NCI-H2227 (cell line): Measurements from ENCODE around the gene DIABLO.
"Not testable (repeated sequence)": the region's sequence is repeated elsewhere in the genome, so short reads cannot be mapped to it uniquely, and the experiment has no call there.

Experiments
- DNase-seq: peaks from one replicate; lab custom pipeline; 2025; ENCODE audit not compliant: unreplicated experiment; lab: John Stamatoyannopoulos, UW

DIABLO gene

GRCh38 chr12:122225683-122226365, at the start of gene DIABLO:
DIABLO (minus strand) TSS chr12:122226052; CDS start chr12:122226014, 38 bp downstream.
- peak; percentile 100 for DNase-seq

DNA sequence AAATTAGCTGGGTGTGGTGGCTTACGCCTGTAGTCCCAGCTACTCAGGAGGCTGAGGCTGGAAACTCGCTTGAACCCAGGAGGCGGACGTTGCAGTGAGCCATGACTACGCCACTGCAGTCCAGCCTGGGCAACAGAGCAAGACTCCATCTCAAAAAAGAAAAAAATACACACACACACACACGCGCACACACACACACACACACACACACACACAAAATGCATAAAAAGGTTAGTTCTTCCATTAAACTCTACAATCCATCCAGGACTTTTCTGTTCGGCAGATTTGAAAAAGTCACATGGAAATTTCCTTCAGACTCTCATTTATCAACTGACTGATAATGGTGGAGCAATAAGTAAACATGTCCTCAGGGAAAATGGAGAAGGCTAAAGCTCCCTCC, 49.6 kb upstream of the DIABLO start:
- DNase-seq = no peak

- peak; percentile 99 for DNase-seq
Observed at GRCh38 chr12:122266230-122266901, 40.5 kb upstream of the DIABLO start, which contains the start of gene VPS33A. VPS33A (minus strand) TSS chr12:122266494; CDS start chr12:122266408, 86 bp downstream.

- peak; percentile 51 for DNase-seq
Observed at GRCh38 chr12:122265886-122266229, 40.0 kb upstream of the DIABLO start.

- no peak for DNase-seq
Observed at GRCh38 chr12:122265476-122265875, 39.6 kb upstream of the DIABLO start.

- not testable (repeated sequence) for DNase-seq
Observed at GRCh38 chr12:122260735-122261134, 34.9 kb upstream of the DIABLO start.

DNA sequence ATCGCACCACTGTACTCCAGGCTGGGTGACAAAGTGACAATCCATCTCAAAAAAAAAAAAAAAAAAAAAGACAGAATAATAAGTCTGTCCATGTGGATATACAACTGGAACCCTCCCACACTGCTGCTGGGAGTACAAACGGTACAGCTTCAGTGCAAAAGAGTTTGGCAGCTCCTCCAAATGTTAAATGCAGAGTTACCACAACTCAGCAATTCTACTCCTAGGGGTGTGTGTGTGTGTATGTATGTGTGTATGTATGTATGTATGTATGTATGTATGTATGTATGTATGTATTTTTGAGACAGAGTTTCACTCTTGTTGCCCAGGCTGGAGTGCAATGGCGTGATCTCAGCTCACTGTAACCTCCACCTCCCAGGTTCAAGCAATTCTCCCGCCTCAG, 33.1 kb upstream of the DIABLO start:
- not testable (repeated sequence) for DNase-seq

GRCh38 chr12:122258462-122258861, 32.6 kb upstream of the DIABLO start:
- not testable (repeated sequence) for DNase-seq

DNA sequence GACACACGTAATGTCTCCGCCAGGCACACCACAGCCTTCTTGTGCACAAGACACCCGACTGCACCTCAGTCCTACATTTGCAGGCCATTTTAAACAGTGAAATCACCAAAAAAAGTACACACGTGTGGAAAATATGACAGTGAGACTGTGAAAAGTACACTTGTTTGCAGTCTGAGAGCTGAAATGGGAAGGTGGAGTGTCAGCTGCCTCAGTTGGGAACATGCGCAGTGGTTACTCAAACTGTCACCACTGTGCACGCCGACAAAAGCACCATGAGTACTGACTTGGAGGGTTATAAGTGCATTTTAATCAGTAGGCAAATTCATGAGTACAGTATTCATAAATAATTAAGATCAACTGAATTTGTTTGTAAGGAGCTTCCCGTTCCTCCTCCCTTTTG, 24.7 kb upstream of the DIABLO start:
- DNase-seq = no peak

DNA sequence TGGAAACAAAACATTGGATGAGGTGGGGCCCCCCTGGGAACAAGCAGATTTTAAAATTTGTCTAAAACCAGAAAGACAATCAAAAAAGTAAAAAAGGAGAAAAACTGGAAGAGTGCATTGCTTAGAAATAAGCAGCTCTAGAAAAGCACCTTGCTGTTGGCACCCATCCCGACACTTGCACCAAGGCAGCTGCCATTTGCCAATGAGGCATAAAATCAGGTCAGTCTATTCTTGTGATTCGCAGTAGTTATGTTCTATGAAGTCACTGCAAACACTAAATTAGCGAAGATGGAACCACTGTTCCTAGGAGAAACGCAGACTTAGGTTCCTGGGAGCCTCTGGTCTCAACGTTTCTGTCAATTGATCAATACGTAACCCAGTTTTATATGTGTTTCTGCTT, 24.2 kb upstream of the DIABLO start:
- no peak for DNase-seq

- DNase-seq = no peak
Observed at GRCh38 chr12:122245553-122245952, 19.7 kb upstream of the DIABLO start.

- DNase-seq = no peak
Observed at GRCh38 chr12:122244565-122245371, 18.9 kb upstream of the DIABLO start.

GRCh38 chr12:122243965-122244364, 18.1 kb upstream of the DIABLO start:
- no peak for DNase-seq

- DNase-seq = no peak
Observed at GRCh38 chr12:122238861-122239260, 13.0 kb upstream of the DIABLO start.

DNA sequence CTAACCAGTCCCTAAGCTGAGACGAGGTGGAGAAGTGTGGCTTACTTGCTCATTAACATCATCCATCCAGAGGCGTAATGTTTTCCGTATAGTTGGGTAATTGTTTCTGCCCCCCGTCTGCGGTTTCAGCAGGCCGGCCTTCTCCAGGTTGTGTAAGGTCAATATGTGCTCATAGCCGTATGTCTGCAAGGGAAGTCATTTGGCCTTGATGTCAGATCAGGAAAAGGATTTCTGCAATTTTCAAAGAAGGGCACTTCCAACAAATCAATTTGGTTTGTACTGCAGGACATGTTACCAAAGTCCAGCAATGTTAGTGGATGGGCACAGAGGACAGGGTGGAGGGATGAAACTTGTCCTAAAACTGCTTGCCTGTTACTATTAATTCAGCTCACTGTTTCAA, 9.9 kb upstream of the DIABLO start:
- DNase-seq = no peak

- no peak for DNase-seq
Observed at GRCh38 chr12:122232691-122233090, 6.8 kb upstream of the DIABLO start.

DNA sequence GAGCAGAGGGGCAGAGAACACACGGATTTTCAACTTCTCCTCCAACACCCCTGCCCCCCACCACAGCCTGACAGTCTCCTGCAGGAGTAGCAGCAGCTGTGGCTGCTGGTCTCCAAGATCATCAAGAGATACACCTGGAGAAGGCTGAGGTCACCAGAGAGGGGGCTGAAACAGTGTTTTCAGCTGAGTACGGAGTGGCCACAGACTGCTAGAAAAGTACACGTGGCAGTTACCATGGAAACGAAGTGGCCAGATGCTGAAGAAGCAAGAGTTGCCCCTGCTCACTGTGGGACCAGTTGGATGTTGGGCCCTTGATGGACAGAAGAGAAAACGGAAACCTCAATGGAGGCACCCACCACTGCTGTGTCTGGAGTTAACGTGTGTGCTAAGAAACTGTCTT, 4.9 kb upstream of the DIABLO start:
- no peak for DNase-seq

DNA sequence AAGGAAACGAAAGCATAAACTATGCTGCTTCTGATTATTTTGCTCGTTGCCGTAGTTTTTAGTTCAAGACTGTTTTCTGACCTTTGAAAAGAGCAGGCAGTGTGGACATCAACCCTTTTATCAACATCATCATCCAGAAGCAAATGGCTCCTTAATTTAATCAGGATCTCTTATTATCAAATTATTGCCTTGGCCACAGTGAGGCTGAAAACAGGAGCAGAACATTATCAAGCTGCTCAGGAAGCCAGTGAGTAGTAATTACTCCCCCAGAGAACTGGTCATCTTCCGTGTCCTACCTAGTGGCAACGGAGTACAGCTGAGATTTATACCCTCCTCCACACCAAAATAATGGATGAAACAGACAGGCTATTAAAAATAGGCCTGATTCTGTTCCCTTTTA, 2.2 kb upstream of the DIABLO start:
- DNase-seq = peak; percentile 40

DNA sequence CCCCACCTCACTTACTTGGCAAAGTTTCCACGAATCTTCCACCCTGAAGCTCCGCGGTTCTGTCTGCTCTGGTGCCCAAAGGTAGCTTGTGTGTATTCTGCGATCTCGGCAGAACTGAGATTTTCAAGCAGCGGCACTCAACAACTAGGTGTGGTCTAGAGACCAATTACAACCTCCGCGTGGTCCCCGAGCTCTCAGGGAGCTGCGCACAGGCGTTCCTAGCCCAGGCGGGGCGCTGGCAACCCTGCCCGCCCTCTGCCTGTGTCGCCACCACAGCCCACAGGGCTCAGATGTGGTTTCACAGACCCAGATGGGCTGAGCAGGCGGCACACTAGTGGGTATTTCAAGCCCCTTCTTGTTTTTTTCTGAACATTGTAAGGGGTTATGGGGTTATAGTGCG, 1.5 kb upstream of the DIABLO start:
- peak; percentile 75 for DNase-seq

- DNase-seq = peak; percentile 65
Observed at GRCh38 chr12:122226366-122227125, 694 bp upstream of the DIABLO start.

DNA sequence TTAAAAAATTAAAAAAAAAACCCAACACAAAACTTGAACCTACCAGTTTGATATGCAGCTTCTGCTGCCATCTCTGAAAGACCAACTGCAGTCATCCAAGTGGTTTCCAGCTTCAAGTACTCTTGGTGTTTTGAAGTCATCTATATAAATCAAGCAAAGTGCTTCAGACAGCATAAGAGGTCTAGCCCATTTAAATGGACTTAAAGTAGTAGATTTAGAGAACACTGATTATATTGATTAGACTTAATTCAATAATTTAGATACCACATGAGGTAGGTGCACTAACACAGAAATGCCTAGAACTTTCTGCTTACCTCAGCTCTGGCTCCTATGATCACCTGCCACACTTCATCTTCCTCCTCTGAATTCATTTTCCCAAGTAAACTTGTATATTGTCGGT, 9.4 kb downstream of the DIABLO start:
- no peak for DNase-seq
